GM12892 (cell line): ENCODE data around the gene EPHA6.

ENCODE experiments used
- POLR2A ChIP-seq: IDR thresholded peaks from 2 replicates; pipeline ENCODE4 v1.6.1; 2011; ENCODE audit warnings: low read depth, low read length, control low read depth
- POLR2AphosphoS5 ChIP-seq: IDR thresholded peaks from 2 replicates; pipeline ENCODE4 v1.6.1; 2011; ENCODE audit warnings: low read depth, low read length, control low read depth

- TF ChIP-seq POLR2A (no peak), POLR2AphosphoS5 (no peak)
Measured at GRCh38 chr3:97552186-97552585, 737.8 kb downstream of the EPHA6 start.
